K562 (cell line): ENCODE results near the gene RAP1GAP2. TPM values are rescaled to one million over a fixed set of nuclear protein-coding genes. Genes with fewer than 3 reads are reported as not detected.

ENCODE experiments used
- ATAC-seq: fragments of 200-7000 bp; cut with Tn5 transposase; 3 replicates; pipeline ENCODE4 v1.9.1; 2020; ENCODE audit warnings: moderate library complexity
- BruUV-seq: library from RNA; stranded (reverse); fragments of 400-500 nt; replicated peaks from 2 replicates; lab custom pipeline; 2021; lab: Mats Ljungman, UMichigan
- CTCF ChIA-PET: fragments of 300-600 bp; formaldehyde crosslinking; extraction: SDS; loops from one replicate; lab custom pipeline; 2021; ENCODE audit warnings: low intra/inter-chr PET ratio; lab: Yijun Ruan, JAX
- POLR2A ChIA-PET: fragments of 300-600, 350-650 bp; sonication (Branson Sonifier 250); formaldehyde crosslinking; extraction: SDS; loops from one replicate; lab custom pipeline; 2021; ENCODE audit warnings: antibody characterized with exemption, inconsistent platforms; lab: Yijun Ruan, JAX
- DNase-seq, 4 experiments: peaks; one replicate each; pipeline versions ENCODE4 v3.0.0 to v3.0.0-alpha.2; 2011 to 2018; ENCODE audit warnings: low spot score in 3 of 4, mixed read lengths in 3 of 4; ENCODE audit errors: extremely low read depth in 1 of 4
- FAIRE-seq: peaks from 2 replicates; lab custom pipeline; 2011; peaks lifted over from hg19 to GRCh38; lab: Jason Lieb, UNC
- H2AFZ ChIP-seq: 2 replicates; pipeline ENCODE4 v1.6.0; 2011; ENCODE audit warnings: low read depth, low read length, control low read depth, inconsistent platforms
- H3K27ac ChIP-seq: fragments of 200-600 bp; 3 replicates; pipeline ENCODE4 v1.8.0; 2011; ENCODE audit warnings: low read depth, mild to moderate bottlenecking, control low read depth, inconsistent platforms, low read length, moderate library complexity, mixed read lengths; ENCODE audit errors: extremely low read depth
- H3K27me3 ChIP-seq, 2 experiments: fragments of 300-600 bp in 1 of 2; 2 replicates in 1 of 2; 3 replicates in 1 of 2; pipeline versions ENCODE4 v1.6.0 to v1.8.0; 2011; ENCODE audit warnings: inconsistent platforms in 2 of 2, low read length in 2 of 2, mild to moderate bottlenecking in 1 of 2, mixed read lengths in 1 of 2, moderate library complexity in 1 of 2; ENCODE audit not compliant: control insufficient read depth in 2 of 2, insufficient read depth in 2 of 2
- H3K36me3 ChIP-seq: fragments of 300-600 bp; 3 replicates; pipeline ENCODE4 v1.8.0; 2011; ENCODE audit warnings: mild to moderate bottlenecking, low read length, inconsistent platforms; ENCODE audit not compliant: control insufficient read depth, insufficient read depth
- H3K4me1 ChIP-seq, 2 experiments: fragments of 200-600 bp in 1 of 2; replicated peaks in 1 of 2; 2 replicates in 1 of 2; 3 replicates in 1 of 2; pipeline versions ENCODE4 v1.5.1 to v1.8.0; 2011; ENCODE audit warnings: inconsistent platforms in 2 of 2, low read length in 2 of 2, mild to moderate bottlenecking in 1 of 2, mixed read lengths in 1 of 2, moderate library complexity in 1 of 2; ENCODE audit not compliant: control insufficient read depth in 2 of 2, insufficient read depth in 2 of 2
- H3K4me2 ChIP-seq: 2 replicates; pipeline ENCODE4 v1.6.1; 2011; ENCODE audit warnings: low read length, control low read depth, inconsistent platforms, mixed read lengths; ENCODE audit not compliant: insufficient read depth
- H3K4me3 ChIP-seq: fragments of 200-600 bp; sonication (generic), shearing (Covaris generic); 2 replicates; pipeline ENCODE4 v1.5.1; 2016; ENCODE audit warnings: control low read depth, inconsistent platforms
- H3K79me2 ChIP-seq: fragments of 200-600 bp; 3 replicates; pipeline ENCODE4 v1.8.0; 2011; ENCODE audit warnings: low read length, inconsistent platforms; ENCODE audit not compliant: control insufficient read depth, insufficient read depth
- H3K9ac ChIP-seq, 2 experiments: 2 replicates each; pipeline versions ENCODE4 v1.6.0 to v1.6.1; 2011; ENCODE audit warnings: low read depth in 2 of 2, low read length in 2 of 2, control low read depth in 1 of 2, inconsistent platforms in 1 of 2, mild to moderate bottlenecking in 1 of 2, mixed read lengths in 1 of 2; ENCODE audit not compliant: insufficient read depth in 1 of 2
- H3K9me1 ChIP-seq: one replicate; pipeline ENCODE4 v1.6.0; 2011; ENCODE audit warnings: inconsistent platforms, mild to moderate bottlenecking, low read length, moderate library complexity; ENCODE audit not compliant: control insufficient read depth, insufficient read depth
- H3K9me3 ChIP-seq: replicated peaks from 2 replicates; pipeline ENCODE4 v1.5.1; 2011; ENCODE audit warnings: low read depth, low read length, inconsistent platforms; ENCODE audit not compliant: control insufficient read depth, insufficient read depth
- H4K20me1 ChIP-seq: replicated peaks from 2 replicates; pipeline ENCODE4 v1.6.1; 2011; ENCODE audit warnings: low read length, inconsistent platforms, mixed read lengths; ENCODE audit not compliant: control insufficient read depth, insufficient read depth
- CBX8 ChIP-seq: fragments of 200-600 bp; sonication (generic); IDR thresholded peaks from 2 replicates; pipeline ENCODE4 v1.6.1; 2012; ENCODE audit warnings: borderline replicate concordance, mixed run types, low read depth, mild to moderate bottlenecking, moderate library complexity, mixed read lengths, low read length, control low read depth, inconsistent platforms; ENCODE audit not compliant: poor library complexity, severe bottlenecking; ENCODE audit errors: extremely low read depth
- EWSR1 ChIP-seq: fragments of 450-650 bp; IDR thresholded peaks from 2 replicates; pipeline ENCODE4 v1.6.1; 2018; ENCODE audit warnings: borderline replicate concordance, mild to moderate bottlenecking, low read depth, moderate library complexity; ENCODE audit not compliant: partially characterized antibody
- FOXK1 ChIP-seq: sonication (generic); formaldehyde crosslinking; IDR thresholded peaks from 2 replicates; pipeline ENCODE4 v1.8.0; 2022; ENCODE audit warnings: missing genetic modification reagents, mild to moderate bottlenecking, borderline replicate concordance
- ILF3 ChIP-seq: fragments of 450-650 bp; IDR thresholded peaks from 2 replicates; pipeline ENCODE4 v1.6.1; 2018; ENCODE audit warnings: antibody characterized with exemption, mild to moderate bottlenecking, moderate library complexity, borderline replicate concordance
- KAT2B ChIP-seq: IDR thresholded peaks from one replicate; pipeline ENCODE4 v1.6.1; 2012; ENCODE audit warnings: low read depth, mild to moderate bottlenecking, control low read depth, inconsistent platforms, low read length, moderate library complexity
- PRPF4 ChIP-seq: fragments of 200-400 bp; formaldehyde crosslinking; IDR thresholded peaks from one replicate; pipeline ENCODE4 v1.6.1; 2017; ENCODE audit warnings: low read length, low read depth, mild to moderate bottlenecking; ENCODE audit not compliant: insufficient read depth, poor library complexity, severe bottlenecking
- ZFP30 ChIP-seq: fragments of 250-450 bp; sonication (Bioruptor Pico); IDR thresholded peaks from 2 replicates; pipeline ENCODE4 v1.8.0; 2022; ENCODE audit warnings: moderate library complexity, mild to moderate bottlenecking, inconsistent platforms, borderline replicate concordance
- ZKSCAN3 ChIP-seq: fragments of 250-450 bp; sonication (Bioruptor Pico); IDR thresholded peaks from 2 replicates; pipeline ENCODE4 v1.4.0; 2020
- ZNF133 ChIP-seq: fragments of 250-450 bp; sonication (Bioruptor Pico); IDR thresholded peaks from 2 replicates; pipeline ENCODE4 v1.4.0; 2020; ENCODE audit warnings: mild to moderate bottlenecking
- ZNF184 ChIP-seq: sonication (generic); formaldehyde crosslinking; IDR thresholded peaks from 2 replicates; pipeline ENCODE4 v1.5.0; 2020; ENCODE audit warnings: missing genetic modification reagents
- ZNF639 ChIP-seq, 2 experiments: fragments of 200-800 bp in 1 of 2; sonication (Bioruptor generic) in 1 of 2; sonication (generic) in 1 of 2; formaldehyde crosslinking in 1 of 2; IDR thresholded peaks in 1 of 2; conservative IDR thresholded peaks in 1 of 2; 2 replicates each; pipeline versions ENCODE4 v1.5.0 to v1.6.1; 2016 to 2020; ENCODE audit warnings: missing compliant biosample characterization in 1 of 2, missing genetic modification characterization in 1 of 2, missing genetic modification reagents in 1 of 2
- WGBS: fragments of 100-300 bp; shearing (Covaris generic); methylation state at CpG from one replicate; pipeline ENCODE4 v1.1.6; 2016; ENCODE audit warnings: low coverage, mixed read lengths; ENCODE audit not compliant: insufficient coverage; ENCODE audit errors: missing lambda C conversion rate; 5-methylcytosine and 5-hydroxymethylcytosine counted together
- in situ Hi-C: fragments of 300-500 bp; cut with MboI; formaldehyde crosslinking; loops from 4 replicates; pipeline ENCODE4 v1.15.0; 2018; ENCODE audit warnings: inconsistent platforms, mixed read lengths
- intact Hi-C: fragments of 100-400 bp; cut with micrococcal nuclease; formaldehyde crosslinking; loops from 2 replicates; pipeline ENCODE4 v1.14.2; 2022
- polyA plus RNA-seq, 8 experiments: library from polyadenylated mRNA; depleted of rRNA in 4 of 8; stranded (reverse) in 5 of 8; unstranded in 3 of 8; fragments of >200 nt; fragmentation: Nextera tagmentation in 2 of 8; fragmentation: Illumina TruSeq in 1 of 8; extraction: Ambion mirVana in 2 of 8; extraction: Trizol in 1 of 8; gene quantifications; 2 replicates each; pipeline versions ENCODE4 v1.2.1 to v1.2.3, GENCODE V29; 2011 to 2014; ENCODE audit warnings: inconsistent platforms in 1 of 8, missing spikeins in 1 of 8
- total RNA-seq, 7 experiments: library from RNA; depleted of rRNA in 6 of 7; stranded (reverse); fragments of >200 nt in 6 of 7; fragmentation: Illumina TruSeq in 2 of 7; extraction: Trizol in 2 of 7; gene quantifications; 2 replicates each; pipeline versions ENCODE4 v1.2.1 to v1.2.3, GENCODE V29; 2011 to 2021; ENCODE audit warnings: low replicate concordance in 1 of 7

The RAP1GAP2 gene
- total and polyA plus RNA-seq, 9 of the 15 experiments (the other 6 are each of a cell fraction or from before 2014, with no cell fraction given) = 0.01 to 1.3 (median 0.42) TPM; not detected in 1

- H3K4me1 ChIP-seq = peaks cover 0 to 14% of the 10 kb centered on the region in 2 experiments; a peak in 2 of 5 replicates
- 11% methylated on average over 8 of the region's 119 CpGs for WGBS
- ChIA-PET POLR2A (no interaction called here), CTCF (no interaction called here)
- BruUV-seq = no TSS peak
- ATAC-seq = no peak
- intact Hi-C loops (no loop called here), in situ Hi-C loops (no loop called here)
- no peak overlapping the region for H2AFZ ChIP-seq
- no peaks in the 10 kb centered on the region for H3K79me2 ChIP-seq
- H3K4me3 ChIP-seq = no peak overlapping the region
- FAIRE-seq = no peak
- H3K27me3 ChIP-seq = peaks cover 3 to 39% of the 10 kb centered on the region in 2 experiments; a peak in 3 of 5 replicates
- no peak overlapping the region for H3K27ac ChIP-seq
- no peak overlapping the region for H3K9ac ChIP-seq
- H3K4me2 ChIP-seq = no peak overlapping the region
- peak in 3 of 4 experiments; percentile 17 to 58 (median 55) for DNase-seq
- TF ChIP-seq ZKSCAN3 (CRISPR knock-in tag) (no peak), FOXK1 (CRISPR knock-in tag) (no peak), CBX8 (no peak), ZFP30 (CRISPR knock-in tag) (no peak), PRPF4 (no peak), ZNF639 (CRISPR knock-in tag; conservative IDR thresholded peaks at IDR 0.05 in 1 of 2, IDR thresholded peaks at IDR 0.05 in 1 of 2) (no peak), EWSR1 (no peak), ILF3 (no peak), KAT2B (no peak), ZNF184 (CRISPR knock-in tag) (no peak), ZNF133 (CRISPR knock-in tag) (no peak)
- H3K9me3 ChIP-seq = no peaks in the 10 kb centered on the region
- no peaks in the 10 kb centered on the region for H3K36me3 ChIP-seq
- H3K9me1 ChIP-seq = no peaks in the 10 kb centered on the region
- 0 out of 2 replicates have a peak, but pooled peaks cover 4% of the 10 kb centered on the region for H4K20me1 ChIP-seq
Observed at GRCh38 chr17:2853283-2854142, 57.3 kb downstream of the RAP1GAP2 start.
